K562 (cell line): ENCODE data around the gene DPM2. TPM values are rescaled to one million over a fixed set of nuclear protein-coding genes. Genes with fewer than 3 reads are reported as not detected.

ENCODE experiments used
- ATAC-seq: fragments of 200-7000 bp; cut with Tn5 transposase; 3 replicates; pipeline ENCODE4 v1.9.1; 2020; ENCODE audit warnings: moderate library complexity
- BruUV-seq: library from RNA; stranded (reverse); fragments of 400-500 nt; replicated peaks from 2 replicates; lab custom pipeline; 2021; lab: Mats Ljungman, UMichigan
- CTCF ChIA-PET: fragments of 300-600 bp; formaldehyde crosslinking; extraction: SDS; loops from one replicate; lab custom pipeline; 2021; ENCODE audit warnings: low intra/inter-chr PET ratio; lab: Yijun Ruan, JAX
- POLR2A ChIA-PET: fragments of 300-600, 350-650 bp; sonication (Branson Sonifier 250); formaldehyde crosslinking; extraction: SDS; loops from one replicate; lab custom pipeline; 2021; ENCODE audit warnings: antibody characterized with exemption, inconsistent platforms; lab: Yijun Ruan, JAX
- DNase-seq, 4 experiments: peaks; one replicate each; pipeline versions ENCODE4 v3.0.0 to v3.0.0-alpha.2; 2011 to 2018; ENCODE audit warnings: low spot score in 3 of 4, mixed read lengths in 3 of 4; ENCODE audit errors: extremely low read depth in 1 of 4
- FAIRE-seq: peaks from 2 replicates; lab custom pipeline; 2011; peaks lifted over from hg19 to GRCh38; lab: Jason Lieb, UNC
- H2AFZ ChIP-seq: 2 replicates; pipeline ENCODE4 v1.6.0; 2011; ENCODE audit warnings: low read depth, low read length, control low read depth, inconsistent platforms
- H3K27ac ChIP-seq: fragments of 200-600 bp; 3 replicates; pipeline ENCODE4 v1.8.0; 2011; ENCODE audit warnings: low read depth, mild to moderate bottlenecking, control low read depth, inconsistent platforms, low read length, moderate library complexity, mixed read lengths; ENCODE audit errors: extremely low read depth
- H3K27me3 ChIP-seq, 2 experiments: fragments of 300-600 bp in 1 of 2; 2 replicates in 1 of 2; 3 replicates in 1 of 2; pipeline versions ENCODE4 v1.6.0 to v1.8.0; 2011; ENCODE audit warnings: inconsistent platforms in 2 of 2, low read length in 2 of 2, mild to moderate bottlenecking in 1 of 2, mixed read lengths in 1 of 2, moderate library complexity in 1 of 2; ENCODE audit not compliant: control insufficient read depth in 2 of 2, insufficient read depth in 2 of 2
- H3K36me3 ChIP-seq: fragments of 300-600 bp; 3 replicates; pipeline ENCODE4 v1.8.0; 2011; ENCODE audit warnings: mild to moderate bottlenecking, low read length, inconsistent platforms; ENCODE audit not compliant: control insufficient read depth, insufficient read depth
- H3K4me1 ChIP-seq, 2 experiments: fragments of 200-600 bp in 1 of 2; replicated peaks in 1 of 2; 2 replicates in 1 of 2; 3 replicates in 1 of 2; pipeline versions ENCODE4 v1.5.1 to v1.8.0; 2011; ENCODE audit warnings: inconsistent platforms in 2 of 2, low read length in 2 of 2, mild to moderate bottlenecking in 1 of 2, mixed read lengths in 1 of 2, moderate library complexity in 1 of 2; ENCODE audit not compliant: control insufficient read depth in 2 of 2, insufficient read depth in 2 of 2
- H3K4me2 ChIP-seq: 2 replicates; pipeline ENCODE4 v1.6.1; 2011; ENCODE audit warnings: low read length, control low read depth, inconsistent platforms, mixed read lengths; ENCODE audit not compliant: insufficient read depth
- H3K4me3 ChIP-seq: fragments of 200-600 bp; sonication (generic), shearing (Covaris generic); 2 replicates; pipeline ENCODE4 v1.5.1; 2016; ENCODE audit warnings: control low read depth, inconsistent platforms
- H3K79me2 ChIP-seq: fragments of 200-600 bp; 3 replicates; pipeline ENCODE4 v1.8.0; 2011; ENCODE audit warnings: low read length, inconsistent platforms; ENCODE audit not compliant: control insufficient read depth, insufficient read depth
- H3K9ac ChIP-seq, 2 experiments: 2 replicates each; pipeline versions ENCODE4 v1.6.0 to v1.6.1; 2011; ENCODE audit warnings: low read depth in 2 of 2, low read length in 2 of 2, control low read depth in 1 of 2, inconsistent platforms in 1 of 2, mild to moderate bottlenecking in 1 of 2, mixed read lengths in 1 of 2; ENCODE audit not compliant: insufficient read depth in 1 of 2
- H3K9me1 ChIP-seq: one replicate; pipeline ENCODE4 v1.6.0; 2011; ENCODE audit warnings: inconsistent platforms, mild to moderate bottlenecking, low read length, moderate library complexity; ENCODE audit not compliant: control insufficient read depth, insufficient read depth
- H3K9me3 ChIP-seq: replicated peaks from 2 replicates; pipeline ENCODE4 v1.5.1; 2011; ENCODE audit warnings: low read depth, low read length, inconsistent platforms; ENCODE audit not compliant: control insufficient read depth, insufficient read depth
- H4K20me1 ChIP-seq: replicated peaks from 2 replicates; pipeline ENCODE4 v1.6.1; 2011; ENCODE audit warnings: low read length, inconsistent platforms, mixed read lengths; ENCODE audit not compliant: control insufficient read depth, insufficient read depth
- ATF4 ChIP-seq: fragments of 450-650 bp; formaldehyde crosslinking; IDR thresholded peaks from 2 replicates; pipeline ENCODE4 v1.4.0; 2022; ENCODE audit warnings: mild to moderate bottlenecking, moderate library complexity
- CC2D1A ChIP-seq: fragments of 450-650 bp; IDR thresholded peaks from 2 replicates; pipeline ENCODE4 v1.6.1; 2017; ENCODE audit warnings: mild to moderate bottlenecking
- FOXA3 ChIP-seq, 2 experiments: fragments of 450-650 bp in 1 of 2; sonication (generic) in 1 of 2; formaldehyde crosslinking; IDR thresholded peaks in 1 of 2; conservative IDR thresholded peaks in 1 of 2; 2 replicates each; pipeline versions ENCODE4 v1.4.0 to v1.8.0; 2020 to 2022; ENCODE audit warnings: mild to moderate bottlenecking in 2 of 2, missing genetic modification reagents in 1 of 2
- MECOM ChIP-seq: fragments of 250-450 bp; sonication (Bioruptor Pico); IDR thresholded peaks from 2 replicates; pipeline ENCODE4 v1.8.0; 2022; ENCODE audit warnings: inconsistent platforms
- MLX ChIP-seq, 2 experiments: fragments of 450-650 bp in 1 of 2; sonication (generic) in 1 of 2; formaldehyde crosslinking; conservative IDR thresholded peaks; 2 replicates each; pipeline versions ENCODE4 v1.4.0 to v1.8.1; 2020 to 2022; ENCODE audit warnings: mild to moderate bottlenecking in 1 of 2, missing genetic modification reagents in 1 of 2
- SMC3 ChIP-seq: conservative IDR thresholded peaks from 2 replicates; pipeline ENCODE4 v1.6.1; 2011; ENCODE audit warnings: low read depth, low read length, improper control_type of control experiment; ENCODE audit not compliant: insufficient read depth
- UBTF ChIP-seq, 2 experiments: IDR thresholded peaks; 2 replicates each; pipeline ENCODE4 v1.6.1; 2012; ENCODE audit warnings: improper control_type of control experiment in 2 of 2, low read depth in 2 of 2, low read length in 2 of 2, borderline replicate concordance in 1 of 2
- USF2 ChIP-seq: sonication (generic); formaldehyde crosslinking; IDR thresholded peaks from 2 replicates; pipeline ENCODE4 v1.5.0; 2020; ENCODE audit warnings: missing genetic modification reagents
- ZBTB2 ChIP-seq: fragments of 450-650 bp; IDR thresholded peaks from 2 replicates; pipeline ENCODE4 v1.6.1; 2016; ENCODE audit warnings: antibody characterized with exemption
- ZNF197 ChIP-seq: fragments of 200-800 bp; sonication (Bioruptor generic); IDR thresholded peaks from 2 replicates; pipeline ENCODE4 v1.6.1; 2016; ENCODE audit warnings: low read depth, missing genetic modification characterization, missing compliant biosample characterization
- ZNF584 ChIP-seq: fragments of 200-800 bp; sonication (Bioruptor generic); IDR thresholded peaks from 2 replicates; pipeline ENCODE4 v1.6.1; 2016; ENCODE audit warnings: low read depth, mild to moderate bottlenecking, missing genetic modification characterization, missing compliant biosample characterization
- ZNF76 ChIP-seq: fragments of 250-450 bp; sonication (Bioruptor Pico); IDR thresholded peaks from 2 replicates; pipeline ENCODE4 v1.4.0; 2020; ENCODE audit warnings: mild to moderate bottlenecking, moderate library complexity, borderline replicate concordance
- WGBS: fragments of 100-300 bp; shearing (Covaris generic); methylation state at CpG from one replicate; pipeline ENCODE4 v1.1.6; 2016; ENCODE audit warnings: low coverage, mixed read lengths; ENCODE audit not compliant: insufficient coverage; ENCODE audit errors: missing lambda C conversion rate; 5-methylcytosine and 5-hydroxymethylcytosine counted together
- in situ Hi-C: fragments of 300-500 bp; cut with MboI; formaldehyde crosslinking; loops from 4 replicates; pipeline ENCODE4 v1.15.0; 2018; ENCODE audit warnings: inconsistent platforms, mixed read lengths
- intact Hi-C: fragments of 100-400 bp; cut with micrococcal nuclease; formaldehyde crosslinking; loops from 2 replicates; pipeline ENCODE4 v1.14.2; 2022
- polyA plus RNA-seq, 8 experiments: library from polyadenylated mRNA; depleted of rRNA in 4 of 8; stranded (reverse) in 5 of 8; unstranded in 3 of 8; fragments of >200 nt; fragmentation: Nextera tagmentation in 2 of 8; fragmentation: Illumina TruSeq in 1 of 8; extraction: Ambion mirVana in 2 of 8; extraction: Trizol in 1 of 8; gene quantifications; 2 replicates each; pipeline versions ENCODE4 v1.2.1 to v1.2.3, GENCODE V29; 2011 to 2014; ENCODE audit warnings: inconsistent platforms in 1 of 8, missing spikeins in 1 of 8
- total RNA-seq, 7 experiments: library from RNA; depleted of rRNA in 6 of 7; stranded (reverse); fragments of >200 nt in 6 of 7; fragmentation: Illumina TruSeq in 2 of 7; extraction: Trizol in 2 of 7; gene quantifications; 2 replicates each; pipeline versions ENCODE4 v1.2.1 to v1.2.3, GENCODE V29; 2011 to 2021; ENCODE audit warnings: low replicate concordance in 1 of 7

DPM2 gene
- total and polyA plus RNA-seq, 9 of the 15 experiments (the other 6 are each of a cell fraction or from before 2014, with no cell fraction given) = 43.5 to 126 (median 71.1) TPM

GRCh38 chr9:127942216-127943010, 4.8 kb upstream of the DPM2 start:
- no peaks in the 10 kb centered on the region for H3K27me3 ChIP-seq
- H4K20me1 ChIP-seq = 0 out of 2 replicates have a peak, but pooled peaks cover 6% of the 10 kb centered on the region
- H3K9ac ChIP-seq = peak overlapping the region in 1 of 2 experiments; percentile 85; a peak in 3 of 4 replicates
- in situ Hi-C loops = no loop called here
- DNase-seq = peak; percentile 67 to 78 (median 68)
- H3K4me1 ChIP-seq = peaks cover 46 to 74% of the 10 kb centered on the region in 2 experiments
- peaks cover 6% of the 10 kb centered on the region for H3K9me1 ChIP-seq
- CTCF ChIA-PET = interaction anchor here (0.6 to 3.9 kb wide), 3 partner anchors 93 to 180 kb away, joined by 3 to 57 read pairs (median 36); no protein-coding TSS in a partner anchor
- intact Hi-C loops = loop anchor here (1.0 kb wide), 2 partner anchors 93 to 175 kb away; no protein-coding TSS in a partner anchor
- H3K4me3 ChIP-seq = no peak overlapping the region
- no peaks in the 10 kb centered on the region for H3K9me3 ChIP-seq
- 0 out of 2 replicates have a peak overlapping the region, but pooled peaks have one; percentile 30 for H2AFZ ChIP-seq
- H3K4me2 ChIP-seq = no peak overlapping the region
- no peak overlapping the region for H3K27ac ChIP-seq
- ATAC-seq = peak; percentile 68
- POLR2A ChIA-PET = interaction anchor here (0.6 to 2.1 kb wide), 6 partner anchors 10 to 195 kb away, joined by 3 to 10 read pairs (median 4); partner anchors contain the start of gene NAIF1
- no TSS peak for BruUV-seq
- WGBS = 57% methylated on average over 14 of the region's 18 CpGs
- H3K79me2 ChIP-seq = peaks cover 7% of the 10 kb centered on the region
- FAIRE-seq = peak; percentile 32
- peaks cover 26% of the 10 kb centered on the region; the same call in 2 of the 3 replicates for H3K36me3 ChIP-seq
- no peak for TF ChIP-seq ZNF76
- no peak for TF ChIP-seq MLX (CRISPR knock-in tag; conservative IDR thresholded peaks at IDR 0.05)
- no peak for TF ChIP-seq ZNF584 (CRISPR knock-in tag)
- TF ChIP-seq UBTF (IDR thresholded peaks at IDR 0.05; ENCODE audit: borderline replicate concordance in 1 of 2, low read depth in 2 of 2, low read length in 2 of 2) = no peak
- TF ChIP-seq CC2D1A = 0 out of 2 replicates have a peak, but pooled peaks have one; percentile 29
- TF ChIP-seq USF2 = 0 out of 2 replicates have a peak, but pooled peaks have one; percentile 11
- TF ChIP-seq ZBTB2 = peak; percentile 72; the same call in 1 of the 2 replicates
- TF ChIP-seq FOXA3 (CRISPR knock-in tag; conservative IDR thresholded peaks at IDR 0.05 in 1 of 2, IDR thresholded peaks at IDR 0.05 in 1 of 2) = no peak
- peak; percentile 68 for TF ChIP-seq SMC3
- no peak for TF ChIP-seq MECOM (CRISPR knock-in tag)
- no peak for TF ChIP-seq ATF4
- no peak for TF ChIP-seq ZNF197
